GM23248 (cell line): ENCODE measurements around the gene NKAIN2.

ENCODE experiments used
- EZH2 ChIP-seq: fragments of 200-600 bp; sonication (generic); IDR thresholded peaks from 2 replicates; pipeline ENCODE4 v1.6.1; 2018; ENCODE audit warnings: antibody characterized with exemption, mild to moderate bottlenecking; ENCODE audit not compliant: insufficient read depth, poor library complexity, severe bottlenecking
- EZH2phosphoT487 ChIP-seq: fragments of 200-600 bp; sonication (generic); IDR thresholded peaks from 2 replicates; pipeline ENCODE4 v1.6.1; 2018; ENCODE audit warnings: antibody characterized with exemption, moderate library complexity, mild to moderate bottlenecking, low read depth; ENCODE audit not compliant: insufficient read depth

GRCh38 chr6:124066269-124066668 lies 262.6 kb downstream of the NKAIN2 start:
- TF ChIP-seq EZH2 (no peak), EZH2phosphoT487 (no peak)
